Effector memory CD4-positive, alpha-beta T cell (primary cell): Measurements from ENCODE around the gene IFNL4.
A peak's percentile ranks its signal among the peaks of the same experiment; 100 is the strongest.

Experiments
- DNase-seq, 3 donors: peaks; one replicate each; pipeline ENCODE4 v3.0.0-alpha.2; 2020
- H3K27ac ChIP-seq: 2 replicates; pipeline ENCODE4 v1.7.0; 2013; ENCODE audit warnings: mild to moderate bottlenecking, low read length, moderate library complexity; ENCODE audit not compliant: insufficient read depth, poor library complexity, severe bottlenecking
- H3K27me3 ChIP-seq: replicated peaks from 2 replicates; pipeline ENCODE4 v1.7.0; 2013; ENCODE audit warnings: mild to moderate bottlenecking, low read length; ENCODE audit not compliant: insufficient read depth, control insufficient read depth, poor library complexity, severe bottlenecking
- H3K36me3 ChIP-seq: 2 replicates; pipeline ENCODE4 v1.7.0; 2013; ENCODE audit warnings: mild to moderate bottlenecking, low read length, moderate library complexity; ENCODE audit not compliant: control insufficient read depth, insufficient read depth
- H3K4me1 ChIP-seq: 2 replicates; pipeline ENCODE4 v1.7.0; 2013; ENCODE audit warnings: low read length, mild to moderate bottlenecking; ENCODE audit not compliant: control insufficient read depth, insufficient read depth, poor library complexity, severe bottlenecking
- H3K4me3 ChIP-seq: 2 replicates; pipeline ENCODE4 v1.7.0; 2013; ENCODE audit warnings: low read length, low read depth, mild to moderate bottlenecking; ENCODE audit not compliant: insufficient read depth, poor library complexity, severe bottlenecking
- H3K9me3 ChIP-seq: 2 replicates; pipeline ENCODE4 v1.7.0; 2013; ENCODE audit warnings: mild to moderate bottlenecking, low read length, moderate library complexity; ENCODE audit not compliant: control insufficient read depth

Gene IFNL4

GRCh38 chr19:39197808-39198207 lies 50.8 kb downstream of the IFNL4 start:
- Histone ChIP-seq H3K27ac (no peak overlapping the region), H3K9me3 (no peaks in the 10 kb centered on the region), H3K27me3 (peaks cover 21% of the 10 kb centered on the region), H3K36me3 (no peaks in the 10 kb centered on the region), H3K4me3 (no peak overlapping the region), H3K4me1 (peaks cover 23% of the 10 kb centered on the region)
- no peak for DNase-seq

GRCh38 chr19:39196860-39197562 lies 51.6 kb downstream of the IFNL4 start, which contains the start of gene NCCRP1:
TSS of gene NCCRP1 (plus strand) at chr19:39196964. CDS start at chr19:39196983, 19 bp downstream.
- peak within 1 kb of the TSS; percentile 25 for H3K4me3 ChIP-seq
- H3K4me1 ChIP-seq, result peaks cover 23% of the 10 kb centered on the region
- DNase-seq, result no peak
- no peaks in the 10 kb centered on the region for H3K36me3 ChIP-seq
- no peak within 1 kb of the TSS for H3K27ac ChIP-seq
- no peaks in the 10 kb centered on the region for H3K9me3 ChIP-seq
- H3K27me3 ChIP-seq, result peaks cover 16% of the 10 kb centered on the region

- DNase-seq, result no peak
- no peak overlapping the region for H3K4me3 ChIP-seq
- H3K4me1 ChIP-seq, result peaks cover 23% of the 10 kb centered on the region
- no peaks in the 10 kb centered on the region for H3K9me3 ChIP-seq
- H3K27ac ChIP-seq, result no peak overlapping the region
- peaks cover 10% of the 10 kb centered on the region for H3K27me3 ChIP-seq
- no peaks in the 10 kb centered on the region for H3K36me3 ChIP-seq
Observed at GRCh38 chr19:39196320-39196719, 52.3 kb downstream of the IFNL4 start.
